Stimulated activated CD4-positive, alpha-beta T cell treated with anti-CD3 and anti-CD28 coated beads, Interleukin-2, amount 100 ng/mL, for 4 hours (primary cell): Measurements from ENCODE around the gene CEP162.
"Not testable (repeated sequence)": the region's sequence is repeated elsewhere in the genome, so short reads cannot be mapped to it uniquely, and the experiment has no call there.

Source experiments
- DNase-seq: peaks from one replicate; pipeline ENCODE4 v3.0.0-alpha.2; 2020; ENCODE audit warnings: low read depth

Gene CEP162

DNA sequence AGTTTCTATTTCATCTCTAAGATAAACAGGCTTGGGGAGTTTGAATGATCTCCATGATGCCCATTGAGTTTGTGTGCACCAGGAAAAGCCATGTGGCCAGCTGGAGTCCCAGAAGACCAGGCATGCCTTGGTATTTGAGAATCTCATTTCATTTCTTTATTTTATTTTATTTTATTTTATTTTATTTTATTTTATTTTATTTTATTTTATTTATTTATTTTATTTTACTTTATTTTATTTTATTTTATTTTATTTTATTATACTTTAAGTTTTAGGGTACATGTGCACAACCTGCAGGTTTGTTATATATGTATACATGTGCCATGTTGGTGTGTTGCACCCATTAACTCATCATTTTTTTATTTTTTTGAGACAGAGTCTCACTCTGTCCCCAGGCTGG, 142.7 kb downstream of the CEP162 start:
- DNase-seq = not testable (repeated sequence)

DNA sequence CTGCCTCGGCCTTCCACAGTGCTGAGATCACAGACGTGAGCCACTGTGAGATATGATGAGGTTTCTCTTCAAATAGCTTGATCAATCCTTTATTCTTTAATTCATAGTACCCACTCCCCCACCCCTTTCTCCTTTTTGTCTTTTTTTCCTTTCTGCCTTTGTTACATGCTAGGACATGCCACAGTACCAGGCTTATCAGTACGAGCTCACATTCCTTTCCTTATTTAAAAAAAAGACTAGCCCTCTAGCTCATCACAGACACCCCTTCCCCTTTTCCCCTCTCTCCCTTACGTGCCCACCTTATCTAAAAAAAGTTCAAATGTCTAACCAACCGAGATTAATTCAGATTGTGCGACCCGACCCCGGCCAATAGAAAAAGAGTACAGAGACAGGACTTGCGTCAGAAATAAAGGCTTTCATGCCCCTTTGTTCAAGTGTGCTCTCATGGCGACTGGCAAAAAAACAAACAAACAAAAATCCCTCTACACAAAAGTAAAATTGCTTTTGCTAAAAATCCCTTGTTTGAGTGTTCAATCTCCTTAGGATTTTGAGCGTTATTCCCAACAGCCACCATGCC, 144.7 kb downstream of the CEP162 start:
- no peak for DNase-seq

GRCh38 chr6:84081222-84081621, 146.2 kb downstream of the CEP162 start:
- DNase-seq = no peak

DNA sequence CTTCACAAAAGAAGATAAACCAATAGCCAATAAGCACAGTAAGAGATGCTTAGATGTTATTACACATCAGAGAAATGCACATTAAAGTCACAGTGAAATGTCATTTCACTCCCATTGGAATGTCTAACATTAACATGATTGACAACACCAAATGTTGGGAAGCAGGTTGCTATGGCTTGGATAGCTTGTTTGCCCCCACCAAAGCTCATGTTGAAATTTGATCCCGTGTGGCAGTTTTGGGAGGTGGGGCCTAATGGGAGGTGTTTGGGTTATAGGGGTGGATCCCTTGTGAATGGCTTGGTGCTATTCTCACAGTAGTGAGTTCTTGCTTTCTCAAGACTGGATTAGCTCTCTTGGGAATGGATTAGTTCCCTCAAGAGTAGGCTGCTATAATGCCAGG, 149.1 kb downstream of the CEP162 start:
- DNase-seq = no peak

- no peak for DNase-seq
Observed at GRCh38 chr6:84077645-84078044, 149.8 kb downstream of the CEP162 start.

- no peak for DNase-seq
Observed at GRCh38 chr6:84074988-84075781, 152.3 kb downstream of the CEP162 start.
